GM21367 (cell line): ENCODE measurements around the gene TAF11L12.
"Not testable (repeated sequence)": the region's sequence is repeated elsewhere in the genome, so short reads cannot be mapped to it uniquely, and the experiment has no call there.

Source experiments
- ATAC-seq: cut with Tn5 transposase; IDR thresholded peaks from one replicate; pipeline ENCODE4 v1.9.1; 2021; ENCODE audit not compliant: unreplicated experiment

The TAF11L12 gene

DNA sequence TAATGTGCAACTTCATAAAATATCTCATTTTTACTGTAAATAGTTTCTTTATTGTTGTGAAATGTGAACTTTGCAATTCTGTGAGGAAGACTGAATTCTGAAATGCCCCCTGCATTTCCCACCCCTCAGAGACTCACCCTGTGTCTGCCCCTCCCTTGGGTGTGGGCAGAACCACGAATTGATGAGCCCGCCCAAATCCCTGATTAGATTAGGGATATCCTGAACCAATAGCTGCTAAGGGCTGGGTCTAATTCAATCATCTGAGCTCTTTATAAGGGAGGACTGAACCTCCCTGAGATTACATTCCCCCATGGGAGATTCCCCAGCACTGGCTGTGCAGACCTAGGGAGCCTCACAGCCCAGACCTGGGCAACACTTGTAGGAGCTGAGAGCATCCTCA, at the start of gene TAF11L12:
TAF11L12 (plus strand) TSS at position 301 of the 400 bp plus-strand sequence.
- ATAC-seq: not testable (repeated sequence)

DNA sequence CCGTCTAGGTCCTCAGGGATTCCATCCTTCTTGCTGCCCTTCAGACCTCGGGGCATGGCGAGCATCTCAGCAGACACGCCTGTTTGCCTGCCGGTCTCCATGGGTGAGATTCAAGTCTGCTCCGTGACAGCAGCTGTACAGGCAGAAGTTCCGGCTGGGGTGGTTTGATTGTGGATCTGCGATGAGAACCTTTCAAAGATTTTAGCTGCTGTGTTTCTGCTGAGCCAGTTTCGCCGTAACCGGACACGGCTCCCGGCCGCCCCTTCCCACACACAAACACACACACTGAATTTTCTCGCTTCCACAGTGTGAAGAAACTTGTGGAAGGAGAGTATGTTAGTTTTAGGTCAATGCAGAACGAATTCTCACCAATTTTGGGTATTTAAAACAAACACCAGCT, 24.5 kb upstream of the TAF11L12 start, which contains the start of gene TAF11L7:
TAF11L7 (minus strand) TSS at position 101 of the 400 bp plus-strand sequence.
- ATAC-seq: not testable (repeated sequence)

DNA sequence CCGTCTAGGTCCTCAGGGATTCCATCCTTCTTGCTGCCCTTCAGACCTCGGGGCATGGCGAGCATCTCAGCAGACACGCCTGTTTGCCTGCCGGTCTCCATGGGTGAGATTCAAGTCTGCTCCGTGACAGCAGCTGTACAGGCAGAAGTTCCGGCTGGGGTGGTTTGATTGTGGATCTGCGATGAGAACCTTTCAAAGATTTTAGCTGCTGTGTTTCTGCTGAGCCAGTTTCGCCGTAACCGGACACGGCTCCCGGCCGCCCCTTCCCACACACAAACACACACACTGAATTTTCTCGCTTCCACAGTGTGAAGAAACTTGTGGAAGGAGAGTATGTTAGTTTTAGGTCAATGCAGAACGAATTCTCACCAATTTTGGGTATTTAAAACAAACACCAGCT, 19.3 kb upstream of the TAF11L12 start, which contains the start of gene TAF11L8:
TAF11L8 (minus strand) TSS at position 101 of the 400 bp plus-strand sequence.
- ATAC-seq: not testable (repeated sequence)

DNA sequence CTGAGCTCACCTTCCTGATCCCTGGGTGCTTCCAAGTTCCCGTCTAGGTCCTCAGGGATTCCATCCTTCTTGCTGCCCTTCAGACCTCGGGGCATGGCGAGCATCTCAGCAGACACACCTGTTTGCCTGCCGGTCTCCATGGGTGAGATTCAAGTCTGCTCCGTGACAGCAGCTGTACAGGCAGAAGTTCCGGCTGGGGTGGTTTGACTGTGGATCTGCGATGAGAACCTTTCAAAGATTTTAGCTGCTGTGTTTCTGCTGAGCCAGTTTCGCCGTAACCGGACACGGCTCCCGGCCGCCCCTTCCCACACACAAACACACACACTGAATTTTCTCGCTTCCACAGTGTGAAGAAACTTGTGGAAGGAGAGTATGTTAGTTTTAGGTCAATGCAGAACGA, 15.9 kb upstream of the TAF11L12 start, which contains the start of gene TAF11L9:
TAF11L9 (minus strand) TSS at position 140 of the 400 bp plus-strand sequence.
- not testable (repeated sequence) for ATAC-seq

DNA sequence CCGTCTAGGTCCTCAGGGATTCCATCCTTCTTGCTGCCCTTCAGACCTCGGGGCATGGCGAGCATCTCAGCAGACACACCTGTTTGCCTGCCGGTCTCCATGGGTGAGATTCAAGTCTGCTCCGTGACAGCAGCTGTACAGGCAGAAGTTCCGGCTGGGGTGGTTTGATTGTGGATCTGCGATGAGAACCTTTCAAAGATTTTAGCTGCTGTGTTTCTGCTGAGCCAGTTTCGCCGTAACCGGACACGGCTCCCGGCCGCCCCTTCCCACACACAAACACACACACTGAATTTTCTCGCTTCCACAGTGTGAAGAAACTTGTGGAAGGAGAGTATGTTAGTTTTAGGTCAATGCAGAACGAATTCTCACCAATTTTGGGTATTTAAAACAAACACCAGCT, 12.5 kb upstream of the TAF11L12 start, which contains the start of gene TAF11L10:
TAF11L10 (minus strand) TSS at position 101 of the 400 bp plus-strand sequence.
- ATAC-seq: not testable (repeated sequence)

DNA sequence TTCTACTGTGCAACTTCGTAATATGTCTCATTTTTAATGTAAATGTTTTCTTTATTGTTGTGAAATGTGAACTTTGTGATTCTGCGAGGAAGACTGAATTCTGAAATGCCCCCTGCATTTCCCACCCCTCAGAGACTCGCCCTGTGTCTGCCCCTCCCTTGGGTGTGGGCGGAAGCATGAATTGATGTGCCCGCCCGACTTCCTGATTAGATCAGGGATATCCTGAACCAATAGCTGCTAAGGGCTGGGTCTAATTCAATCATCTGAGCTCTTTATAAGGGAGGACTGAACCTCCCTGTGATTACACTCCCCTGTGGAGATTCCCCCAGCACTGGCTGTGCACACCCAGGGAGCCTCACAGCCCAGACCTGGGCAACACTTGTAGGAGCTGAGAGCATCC, 6.3 kb upstream of the TAF11L12 start, which contains the start of gene TAF11L11:
TAF11L11 (plus strand) TSS at position 304 of the 400 bp plus-strand sequence.
- ATAC-seq: not testable (repeated sequence)

DNA sequence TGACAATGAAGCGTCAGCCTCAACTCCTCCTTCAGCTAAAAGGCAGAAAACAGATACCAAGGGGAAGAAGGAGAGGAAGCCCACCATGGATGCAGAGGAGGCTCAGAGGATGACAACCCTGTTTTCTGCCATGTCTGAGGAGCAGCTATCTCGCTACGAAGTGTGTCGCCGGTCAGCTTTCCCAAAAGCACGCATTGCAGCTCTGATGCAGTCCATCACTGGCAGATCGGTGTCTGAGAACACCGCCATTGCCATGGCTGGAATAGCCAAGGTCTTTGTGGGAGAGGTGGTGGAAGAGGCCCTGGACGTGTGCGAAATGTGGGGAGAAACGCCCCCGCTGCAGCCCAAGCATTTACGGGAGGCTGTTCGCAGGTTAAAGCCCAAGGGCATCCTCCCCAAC, 5.2 kb upstream of the TAF11L12 start:
- ATAC-seq: no peak

DNA sequence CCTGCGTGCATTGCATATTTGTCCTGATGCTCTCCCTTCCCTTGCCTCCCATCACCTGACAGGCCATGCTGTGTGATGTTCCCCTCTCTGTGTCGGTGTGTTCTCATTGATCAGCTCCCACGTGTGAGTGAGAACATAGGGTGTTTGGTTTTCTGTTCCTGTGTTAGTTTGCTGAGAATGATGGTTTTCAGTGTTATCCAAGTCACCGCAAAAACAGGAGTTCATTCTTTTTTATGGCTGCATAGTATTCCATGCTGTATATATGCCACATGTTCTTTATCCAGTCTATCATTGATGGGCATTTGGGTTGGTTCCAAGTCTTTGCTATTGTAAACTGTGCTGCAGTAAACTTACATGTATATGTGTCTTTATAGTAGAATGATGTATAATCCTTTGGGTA, 2.7 kb upstream of the TAF11L12 start:
- ATAC-seq: not testable (repeated sequence)

DNA sequence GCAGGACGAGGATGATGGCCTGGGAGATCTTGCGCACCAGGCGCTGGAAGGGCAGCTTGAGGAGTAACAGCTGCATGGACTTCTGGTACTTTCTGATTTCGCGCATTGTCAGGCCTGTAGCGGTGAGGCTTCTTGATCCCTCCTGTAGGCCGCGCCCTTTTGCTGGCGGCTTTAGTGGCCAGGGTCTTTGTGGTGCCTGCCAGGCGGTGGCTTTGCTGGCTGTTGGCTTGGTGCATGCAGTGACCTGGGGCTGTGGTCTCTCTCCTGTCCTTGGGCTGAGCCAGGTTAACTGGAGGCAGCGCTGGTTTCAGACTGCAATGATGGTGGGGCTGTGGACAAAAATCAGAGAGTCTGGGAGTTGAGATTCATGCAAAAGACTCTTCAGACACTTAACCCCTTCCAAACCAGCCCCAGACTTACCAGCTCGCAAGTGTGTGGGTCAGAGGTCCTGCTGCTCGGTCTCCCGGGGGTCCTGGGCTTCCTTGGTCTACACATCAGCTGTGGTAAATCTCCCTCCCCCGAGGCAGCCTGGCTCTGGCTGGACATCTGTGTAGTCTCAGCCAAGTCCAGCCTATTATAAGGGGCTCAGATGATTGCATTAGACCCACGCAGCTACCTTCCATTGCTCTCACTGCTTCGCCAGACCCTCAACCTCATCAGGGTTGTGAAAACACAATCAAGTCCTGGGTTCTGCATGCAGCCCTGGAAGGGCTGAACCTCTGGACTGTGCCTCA, 4.8 kb downstream of the TAF11L12 start:
- ATAC-seq: no peak

DNA sequence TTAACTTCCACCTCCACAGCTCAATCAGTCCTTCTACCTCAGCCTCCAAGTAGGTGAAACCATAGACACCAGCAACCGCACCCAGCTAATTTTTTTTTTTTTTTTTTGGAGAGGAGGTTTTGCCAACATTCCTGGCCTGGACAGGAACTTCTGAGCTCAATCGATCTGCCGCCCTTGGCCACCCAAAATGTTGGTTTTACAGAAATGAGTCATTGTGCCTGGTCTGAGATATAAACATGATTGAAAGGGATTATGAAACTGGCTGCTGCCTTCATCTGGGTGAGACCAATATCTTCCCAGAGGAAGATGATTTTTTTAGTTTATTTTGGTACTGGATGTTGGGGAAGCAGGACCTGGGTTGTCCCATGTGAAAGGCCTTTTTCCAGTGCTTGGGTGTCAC, 9.2 kb downstream of the TAF11L12 start:
- ATAC-seq: no peak

DNA sequence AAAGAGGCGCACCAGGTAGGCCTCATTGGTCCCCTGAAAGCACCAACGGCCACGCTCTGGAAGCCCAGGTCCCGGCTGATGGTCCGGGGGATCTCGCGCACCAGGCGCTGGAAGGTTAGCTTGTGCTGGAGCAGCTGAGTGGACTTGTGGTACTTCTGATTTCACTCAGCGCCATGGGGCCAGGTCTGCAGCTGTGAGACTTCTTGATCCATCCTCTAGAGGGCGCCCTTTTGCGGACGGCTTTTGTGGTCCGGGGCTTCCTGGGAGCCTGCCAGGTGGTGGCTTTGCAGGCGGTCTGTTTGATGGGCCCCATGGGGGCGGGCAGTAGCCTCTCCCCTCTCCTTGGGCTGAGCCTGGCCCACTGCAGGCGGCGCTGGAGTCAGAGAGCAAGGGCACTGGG, 10.4 kb downstream of the TAF11L12 start:
- no peak for ATAC-seq

DNA sequence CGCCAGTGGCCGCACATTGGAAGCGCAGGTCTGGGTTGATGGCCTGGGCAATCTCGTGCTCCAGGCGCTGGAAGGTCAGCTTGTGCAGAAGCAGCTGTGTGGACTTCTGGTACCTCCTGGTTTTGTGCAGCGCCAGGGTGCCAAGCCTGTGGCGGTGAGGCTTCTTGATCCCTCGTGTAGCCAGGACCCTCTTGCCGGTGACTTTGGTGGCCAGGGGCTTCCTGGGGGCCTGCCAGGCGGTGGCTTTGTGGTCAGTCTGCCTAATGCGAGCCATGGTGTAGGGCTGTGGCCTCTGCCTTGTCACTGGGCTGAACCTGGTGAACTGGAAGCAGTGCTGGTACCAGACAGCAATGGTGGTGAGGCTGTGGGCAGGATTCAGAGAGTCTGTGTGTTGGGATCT, 15.5 kb downstream of the TAF11L12 start:
- ATAC-seq: no peak

DNA sequence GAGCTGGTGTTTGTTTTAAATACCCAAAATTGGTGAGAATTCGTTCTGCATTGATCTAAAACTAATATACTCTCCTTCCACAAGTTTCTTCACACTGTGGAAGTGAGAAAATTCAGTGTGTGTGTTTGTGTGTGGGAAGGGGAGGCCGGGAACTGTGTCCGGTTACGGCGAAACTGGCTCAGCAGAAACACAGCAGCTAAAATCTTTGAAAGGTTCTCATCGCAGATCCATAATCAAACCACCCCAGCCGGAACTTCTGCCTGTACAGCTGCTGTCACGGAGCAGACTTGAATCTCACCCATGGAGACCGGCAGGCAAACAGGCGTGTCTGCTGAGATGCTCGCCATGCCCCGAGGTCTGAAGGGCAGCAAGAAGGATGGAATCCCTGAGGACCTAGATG, 21.6 kb downstream of the TAF11L12 start, which contains the start of gene TAF11L13:
TAF11L13 (plus strand) TSS at position 301 of the 400 bp plus-strand sequence.
- not testable (repeated sequence) for ATAC-seq

DNA sequence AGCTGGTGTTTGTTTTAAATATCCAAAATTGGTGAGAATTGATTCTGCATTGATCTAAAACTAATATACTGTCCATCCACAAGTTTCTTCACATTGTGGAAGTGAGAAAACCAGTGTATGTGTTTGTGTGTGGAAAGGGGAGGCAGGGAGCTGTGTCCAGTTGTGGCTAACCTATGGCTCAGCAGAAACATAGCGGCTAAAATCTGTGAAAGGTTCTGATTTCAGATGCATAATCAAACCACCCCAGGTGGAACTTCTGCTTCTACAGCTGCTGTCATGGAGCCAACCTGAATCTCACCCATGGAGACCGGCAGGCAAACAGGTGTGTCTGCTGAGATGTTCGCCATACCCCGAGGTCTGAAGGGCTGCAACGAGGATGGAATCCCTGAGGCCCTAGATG, 24.0 kb downstream of the TAF11L12 start, which contains the start of gene TAF11L14:
TAF11L14 (plus strand) TSS at position 301 of the 400 bp plus-strand sequence.
- ATAC-seq: no peak

DNA sequence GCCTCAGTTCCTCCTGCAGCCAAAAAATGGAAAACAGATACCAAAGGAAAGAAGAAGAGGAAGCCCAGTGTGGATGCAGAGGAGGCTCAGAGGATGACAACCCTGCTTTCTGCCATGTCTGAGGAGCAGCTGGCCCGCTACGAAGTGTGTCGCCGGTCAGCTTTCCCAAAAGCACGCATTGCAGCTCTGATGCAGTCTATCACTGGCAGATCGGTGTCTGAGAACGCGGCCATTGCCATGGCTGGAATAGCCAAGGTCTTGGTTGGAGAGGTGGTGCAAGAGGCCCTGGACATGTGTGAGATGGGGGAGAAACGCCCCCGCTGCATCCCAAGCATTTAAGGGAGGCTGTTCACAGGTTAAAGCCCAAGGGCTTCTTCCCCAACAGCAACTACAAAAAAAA, 39.0 kb downstream of the TAF11L12 start:
- ATAC-seq: not testable (repeated sequence)

DNA sequence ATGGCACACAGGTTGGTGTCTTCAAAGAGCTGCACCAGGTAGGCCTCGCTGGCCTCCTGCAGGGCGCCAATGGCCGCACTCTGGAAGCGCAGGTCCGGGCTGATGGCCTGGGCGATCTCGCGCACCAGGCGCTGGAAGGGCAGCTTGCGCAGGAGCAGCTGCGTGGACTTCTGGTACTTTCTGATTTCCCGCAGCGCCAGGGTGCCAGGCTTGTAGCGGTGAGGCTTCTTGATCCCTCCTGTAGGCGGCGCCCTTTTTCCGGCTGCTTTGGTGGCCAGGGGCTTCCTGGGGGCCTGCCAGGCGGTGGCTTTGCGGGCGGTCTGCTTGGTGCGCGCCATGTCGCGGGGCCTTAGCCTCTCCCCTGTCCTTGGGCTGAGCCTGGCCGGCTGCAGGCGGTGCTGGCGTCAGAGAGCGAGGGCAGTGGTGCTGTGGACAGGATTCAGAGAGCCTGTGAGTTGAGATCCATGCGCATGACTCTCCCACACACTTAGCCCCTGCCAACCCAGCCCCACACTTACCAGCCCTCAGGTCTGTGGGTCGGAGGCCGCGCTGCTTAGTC, 45.1 kb downstream of the TAF11L12 start:
- not testable (repeated sequence) for ATAC-seq

DNA sequence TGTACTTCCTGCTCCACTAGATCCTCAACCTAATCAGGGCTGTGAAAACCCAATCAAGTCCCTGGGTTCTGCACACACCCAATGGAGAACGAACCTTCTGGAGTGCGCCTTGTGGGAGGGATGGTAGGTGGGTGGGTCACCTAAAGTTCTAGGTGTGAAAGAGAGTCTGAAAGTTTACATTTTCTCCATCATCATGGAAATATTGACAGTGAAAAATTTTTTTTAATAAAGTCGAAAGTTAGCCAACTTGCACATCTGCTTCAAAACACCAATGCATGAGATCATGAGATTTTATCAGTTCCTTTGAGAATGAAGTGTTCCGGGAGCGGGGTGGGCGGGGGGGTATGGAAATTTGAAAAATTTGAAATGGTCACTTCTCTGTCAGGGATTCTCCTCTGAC, 45.7 kb downstream of the TAF11L12 start:
- ATAC-seq: no peak
